NCI-H2081 treated with DMSO at 0.1 percent for 48 hours (cell line): ENCODE data around the gene RABGAP1L.
"Not testable (repeated sequence)": the region's sequence is repeated elsewhere in the genome, so short reads cannot be mapped to it uniquely, and the experiment has no call there.

Experiments
- DNase-seq: peaks from one replicate; lab custom pipeline; 2025; lab: John Stamatoyannopoulos, UW

RABGAP1L gene

GRCh38 chr1:174242856-174243255 lies 83.5 kb downstream of the RABGAP1L start:
- DNase-seq, result no peak

GRCh38 chr1:174243451-174244000 lies 84.2 kb downstream of the RABGAP1L start:
- no peak for DNase-seq

DNA sequence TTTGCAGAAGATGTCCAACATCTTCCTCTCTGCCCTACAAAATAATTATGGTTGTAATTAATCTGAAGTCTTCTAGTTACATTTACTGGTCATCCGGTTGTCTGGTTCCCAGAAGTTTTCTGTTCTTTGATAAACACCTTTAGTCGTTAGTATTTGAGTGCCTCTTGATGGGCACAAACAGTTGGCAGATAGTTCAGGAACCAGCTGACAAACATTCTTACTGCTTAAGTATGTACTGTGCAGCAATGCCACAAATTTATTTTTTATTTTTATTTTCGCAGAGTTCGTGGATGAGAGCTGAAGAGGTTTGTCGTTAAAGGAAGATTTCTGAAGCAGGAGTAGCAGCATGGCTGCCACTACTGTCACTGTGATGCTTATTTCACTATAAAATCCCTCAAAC lies 84.7 kb downstream of the RABGAP1L start:
- DNase-seq, result no peak

DNA sequence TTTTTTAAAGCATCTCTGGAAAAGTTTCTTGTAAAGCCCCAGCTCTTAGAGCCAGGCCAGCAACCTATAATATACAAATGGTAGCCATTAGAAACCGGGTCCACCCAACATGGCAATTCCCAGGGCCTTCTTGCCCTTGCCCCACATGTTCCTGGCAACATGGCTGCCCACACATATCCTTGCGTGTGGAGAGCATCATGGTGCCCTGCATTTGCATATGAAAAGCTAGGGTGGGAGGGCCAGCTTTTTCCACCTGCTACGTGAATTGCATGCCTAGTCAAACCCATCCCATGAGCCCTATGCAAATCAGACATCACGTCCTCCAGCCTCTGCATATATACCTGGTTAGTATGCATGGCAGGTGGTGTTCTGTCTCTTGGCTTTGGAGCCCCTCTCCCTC lies 88.2 kb downstream of the RABGAP1L start:
- DNase-seq, result no peak

DNA sequence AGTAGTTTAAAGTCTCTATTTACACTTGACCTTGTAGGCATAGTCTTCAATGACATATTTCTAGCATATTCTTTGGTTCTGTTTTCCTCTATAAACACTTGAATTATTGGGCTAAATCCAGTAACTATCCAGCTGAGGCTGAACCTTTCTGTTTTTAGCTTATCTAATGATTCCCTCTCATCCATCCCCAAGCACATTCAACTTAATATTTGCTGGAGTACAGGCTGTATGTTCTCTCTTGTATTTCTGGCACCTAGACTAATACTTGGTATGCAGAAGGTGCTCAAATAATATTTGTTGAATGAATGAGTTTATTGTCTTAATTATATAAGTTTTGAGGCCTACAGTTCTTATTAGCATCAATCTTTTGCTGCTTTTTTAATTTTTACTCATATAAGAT lies 88.7 kb downstream of the RABGAP1L start:
- DNase-seq, result no peak

- not testable (repeated sequence) for DNase-seq
Measured at GRCh38 chr1:174256386-174256785, 97.1 kb downstream of the RABGAP1L start.

DNA sequence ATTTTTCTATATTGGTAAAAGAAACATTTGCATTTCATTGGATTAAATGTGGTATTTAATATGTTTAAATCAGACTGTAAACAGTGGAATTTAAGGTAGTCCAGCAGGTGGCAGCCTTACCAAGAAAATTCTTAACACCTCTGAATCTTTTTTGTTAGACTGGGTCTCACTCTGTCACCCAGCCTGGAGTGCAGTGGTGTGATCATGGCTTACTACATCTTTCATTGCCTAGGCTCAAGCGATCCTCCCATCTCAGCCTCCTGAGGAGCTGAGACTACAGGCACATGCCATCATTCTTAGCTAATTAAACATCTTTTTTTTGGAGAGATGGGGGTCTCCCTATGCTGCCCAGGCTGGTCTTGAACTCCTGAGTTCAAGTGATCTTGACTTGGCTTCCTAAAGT lies 98.8 kb downstream of the RABGAP1L start:
- DNase-seq, result no peak

DNA sequence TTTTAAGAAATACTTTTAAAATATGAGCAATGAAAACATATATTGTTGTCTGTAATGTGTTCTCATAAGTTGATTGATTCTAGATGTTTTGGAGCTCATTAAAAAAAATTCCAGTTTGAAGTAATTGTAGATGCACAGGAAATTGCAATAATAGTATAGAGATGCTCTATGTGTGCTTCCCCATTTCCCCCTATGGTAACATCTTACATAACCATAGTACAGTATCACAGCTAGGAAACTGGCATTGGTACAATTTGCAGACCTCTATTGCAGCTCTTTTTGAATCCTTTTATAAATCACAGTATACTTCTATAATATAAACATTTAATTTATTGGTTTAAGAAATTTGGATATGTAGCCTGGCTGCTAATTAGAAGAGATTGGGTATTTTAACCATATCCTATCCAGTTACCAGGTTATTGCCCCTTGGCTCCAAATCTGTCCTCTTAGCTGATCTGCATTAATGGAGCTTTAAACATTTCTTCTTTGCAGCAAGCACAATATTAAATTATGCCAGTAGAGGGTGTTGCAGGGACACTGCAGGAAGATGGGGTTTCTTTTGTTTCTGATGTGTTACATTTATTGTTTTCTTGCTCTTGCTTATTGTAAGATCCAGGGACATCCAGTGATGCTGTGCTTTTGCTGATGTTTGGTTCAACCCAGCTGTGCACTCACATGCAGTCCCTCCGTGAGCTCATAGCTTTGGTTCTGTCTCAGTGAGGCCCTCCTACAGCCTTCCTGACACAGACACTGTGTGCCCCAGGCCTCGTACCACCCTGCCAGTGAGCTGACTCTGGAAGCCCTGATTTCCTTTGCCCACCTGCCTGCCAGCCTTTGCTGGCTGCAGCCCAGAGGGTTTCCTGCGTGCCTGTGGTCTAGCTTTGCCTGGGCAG lies 103.3 kb downstream of the RABGAP1L start:
- peak; percentile 43 for DNase-seq

GRCh38 chr1:174265282-174265681 lies 106.0 kb downstream of the RABGAP1L start:
- DNase-seq, result no peak

GRCh38 chr1:174266476-174266875 lies 107.2 kb downstream of the RABGAP1L start:
- no peak for DNase-seq

GRCh38 chr1:174266991-174267612 lies 107.8 kb downstream of the RABGAP1L start:
- DNase-seq, result no peak

DNA sequence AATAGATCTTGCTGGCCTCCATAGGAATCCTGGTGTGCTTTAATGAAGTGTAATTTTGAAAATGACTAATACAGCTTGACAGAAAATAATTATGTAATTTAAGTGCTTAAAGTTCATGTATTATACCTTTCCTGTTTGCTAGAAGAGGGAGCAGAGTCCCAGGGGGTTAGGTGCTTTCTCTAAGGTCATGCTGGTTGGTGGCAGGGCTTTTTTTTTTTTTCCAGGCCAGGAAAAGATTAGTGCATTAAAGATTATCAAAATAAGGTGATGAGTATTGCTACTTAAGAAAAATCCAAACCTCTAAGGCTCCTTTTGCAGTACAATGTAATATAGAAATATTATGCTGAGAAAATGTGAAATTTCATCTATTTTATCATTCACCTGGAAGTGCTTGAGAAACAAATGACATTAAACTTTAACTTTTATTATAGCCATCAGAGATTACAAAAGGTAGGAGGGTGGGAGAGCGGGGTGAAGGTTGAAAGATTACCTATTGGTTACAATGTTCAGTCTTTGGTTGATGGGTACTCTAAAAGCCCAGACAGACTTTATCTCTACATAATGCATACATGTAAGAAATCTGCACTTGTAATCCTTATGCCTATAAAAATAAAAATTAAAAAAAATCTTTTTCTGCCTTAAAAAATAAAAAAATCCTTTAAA lies 110.8 kb downstream of the RABGAP1L start:
- no peak for DNase-seq

DNA sequence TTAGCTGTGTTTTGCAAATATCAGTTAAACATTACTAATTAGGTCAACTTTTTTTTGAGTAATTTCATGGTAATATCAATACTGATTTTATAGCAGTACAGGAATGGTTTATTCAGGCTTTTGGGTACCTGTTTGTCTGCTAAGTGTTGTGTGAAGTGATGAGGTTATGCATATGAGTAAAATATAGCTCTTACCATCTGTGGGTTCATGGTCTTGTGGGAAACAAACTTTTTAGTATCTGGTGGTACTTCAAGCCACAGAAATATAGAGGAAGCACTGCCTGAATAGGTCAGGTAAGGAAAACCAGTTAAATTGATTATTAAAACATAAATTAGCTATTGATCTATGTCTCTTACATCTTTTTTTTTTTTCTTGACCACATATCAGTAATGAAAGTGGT lies 113.9 kb downstream of the RABGAP1L start:
- DNase-seq, result no peak

DNA sequence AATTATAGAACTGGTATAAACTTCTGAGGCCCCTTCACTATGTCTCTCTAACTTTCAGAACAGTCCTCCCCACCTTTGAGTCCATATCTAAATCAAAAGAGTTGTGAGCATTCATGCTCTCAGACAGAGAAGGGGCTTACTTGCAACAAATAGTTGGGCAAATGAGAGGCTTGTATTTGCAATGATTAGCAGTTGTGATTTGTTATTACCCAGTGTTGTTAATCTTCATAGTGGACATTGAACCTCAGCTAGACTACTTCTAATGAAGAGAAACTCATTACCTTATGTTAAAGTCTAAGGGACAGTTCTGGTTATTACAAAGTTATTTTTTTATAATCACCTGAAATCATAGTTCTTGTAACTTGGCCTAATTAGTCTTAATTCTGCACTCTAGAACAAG lies 114.5 kb downstream of the RABGAP1L start:
- no peak for DNase-seq

- DNase-seq, result no peak
Measured at GRCh38 chr1:174274452-174274851, 115.1 kb downstream of the RABGAP1L start.

- DNase-seq, result no peak
Measured at GRCh38 chr1:174274884-174275283, 115.6 kb downstream of the RABGAP1L start.

DNA sequence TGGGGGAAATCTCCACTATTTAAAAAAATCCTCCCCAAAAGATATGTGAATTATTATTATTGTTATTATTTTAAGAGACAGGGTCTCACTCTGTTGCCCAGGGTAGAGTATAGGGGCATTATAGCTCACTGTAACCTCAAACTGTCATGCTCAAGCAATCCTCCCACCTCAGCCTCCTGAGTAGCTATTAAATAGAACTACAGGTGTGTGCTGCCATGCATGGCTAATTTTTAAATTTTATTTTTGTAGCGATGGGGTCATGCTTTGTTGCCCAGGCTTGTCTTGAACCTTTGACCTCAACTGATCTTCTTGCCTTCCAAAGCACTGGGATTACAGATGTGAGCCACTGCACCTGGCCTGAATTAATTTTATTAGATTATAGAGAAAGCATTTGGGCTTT lies 116.8 kb downstream of the RABGAP1L start:
- no peak for DNase-seq

DNA sequence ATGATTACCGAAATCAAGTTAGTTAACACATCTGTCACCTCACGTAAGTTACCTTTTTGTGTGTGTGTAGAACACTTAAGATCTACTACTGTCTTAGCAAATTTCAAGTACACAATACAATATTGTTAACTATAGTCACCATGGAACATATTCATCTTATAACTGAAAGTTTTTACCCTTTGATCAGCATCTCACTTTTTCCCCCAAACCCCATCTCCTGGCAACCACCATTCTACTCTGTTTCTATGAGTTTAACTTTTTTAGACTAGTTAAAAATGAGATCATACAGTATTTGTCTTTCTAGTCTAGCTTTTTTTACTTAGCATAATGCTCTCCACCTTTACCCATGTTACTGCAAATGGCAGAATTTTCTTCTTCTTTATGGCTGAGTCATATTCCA lies 124.7 kb downstream of the RABGAP1L start:
- no peak for DNase-seq

DNA sequence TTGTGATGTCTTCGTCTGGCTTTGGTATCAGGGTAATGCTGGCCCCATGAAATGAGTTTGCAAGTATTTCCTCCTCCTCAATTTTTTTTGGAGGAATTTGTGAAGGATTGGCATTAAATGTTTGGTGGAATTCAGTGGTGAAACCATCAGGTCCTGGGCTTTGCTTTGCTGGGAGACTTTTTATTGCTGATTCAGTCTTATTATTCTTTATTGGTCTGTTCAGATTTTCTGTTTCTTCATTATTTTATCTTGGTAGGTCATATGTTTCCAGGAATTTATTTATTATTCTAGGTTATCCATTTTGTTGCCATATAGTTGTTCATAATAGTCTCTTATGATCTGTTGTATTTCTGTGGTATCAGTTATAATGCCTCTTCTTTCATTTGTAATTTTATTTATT lies 126.7 kb downstream of the RABGAP1L start:
- no peak for DNase-seq

GRCh38 chr1:174289644-174290310 lies 130.5 kb downstream of the RABGAP1L start:
- DNase-seq, result no peak

DNA sequence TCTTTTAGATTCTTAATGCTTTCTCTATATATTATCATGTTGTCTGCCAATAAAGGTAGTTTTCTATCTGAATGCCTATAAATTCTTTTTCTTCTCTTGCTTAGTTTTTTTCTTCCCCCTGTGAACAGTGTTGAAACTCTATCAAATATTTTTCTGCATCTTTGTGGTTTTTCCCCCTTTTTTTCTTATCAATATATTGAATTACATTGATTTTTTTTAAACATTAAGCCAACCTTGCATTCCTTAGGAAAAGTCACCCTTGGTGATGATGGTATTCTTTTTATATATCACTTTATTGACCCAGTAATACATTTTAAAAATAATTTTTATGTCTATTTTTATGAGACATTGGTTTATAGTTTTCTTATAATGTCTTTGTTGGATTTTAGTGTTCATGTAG lies 131.7 kb downstream of the RABGAP1L start:
- no peak for DNase-seq

DNA sequence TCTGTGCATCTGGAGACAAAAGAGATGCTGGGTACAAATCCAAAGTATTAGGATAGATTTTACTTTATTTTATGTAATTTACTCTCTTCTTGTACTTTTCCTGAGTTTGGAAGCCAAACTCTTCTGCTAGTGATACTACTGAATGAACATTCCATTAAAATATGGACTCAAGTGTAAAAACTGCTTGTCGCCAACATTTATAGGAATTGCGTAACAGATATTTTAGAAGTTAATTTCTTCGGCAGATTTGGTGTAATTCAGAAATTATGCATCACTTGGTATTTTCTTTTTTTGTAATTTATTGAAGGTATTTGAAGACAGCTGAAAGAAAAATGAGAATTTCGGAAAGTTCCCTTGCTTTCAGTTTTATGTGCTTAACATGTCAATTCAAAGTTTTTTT lies 137.0 kb downstream of the RABGAP1L start:
- DNase-seq, result no peak
